ENCODE data around the gene AGO4.

DNA sequence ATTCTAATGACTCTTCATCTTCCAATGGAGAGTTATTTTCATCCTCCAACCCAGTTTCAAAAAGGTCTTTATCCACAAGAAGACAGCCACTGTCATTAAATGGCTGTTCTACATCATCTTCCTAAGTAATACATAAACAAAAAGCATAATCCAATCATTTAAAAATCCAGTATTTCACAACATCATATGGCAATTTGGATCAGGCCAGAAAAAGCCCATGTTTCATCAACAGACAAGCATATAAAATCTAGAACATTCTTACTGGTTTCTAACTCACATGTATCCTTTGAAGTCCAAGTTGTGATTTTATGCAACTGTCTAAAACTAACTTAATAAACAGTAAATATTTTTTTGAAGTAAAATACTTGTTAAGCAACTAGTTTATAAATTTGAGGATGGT, 44.6 kb upstream of the AGO4 start:
- no peak for TF ChIP-seq BCL11A (IDR thresholded peaks at IDR 0.05; ENCODE audit: low read depth in 2 of 2, low read length in 2 of 2)
- no peak for TF ChIP-seq RFX5 (IDR thresholded peaks at IDR 0.05; ENCODE audit: borderline replicate concordance, low read depth, low read length)

Measured in H1 (cell line).